SKM-1 (cell line): ENCODE results near the gene TNFSF15.

Source experiments
- DNase-seq: peaks from one replicate; lab custom pipeline; 2025; ENCODE audit not compliant: unreplicated experiment; lab: John Stamatoyannopoulos, UW

Gene TNFSF15

GRCh38 chr9:114825126-114825795 is 19.4 kb upstream of the TNFSF15 start:
- DNase-seq = no peak

DNA sequence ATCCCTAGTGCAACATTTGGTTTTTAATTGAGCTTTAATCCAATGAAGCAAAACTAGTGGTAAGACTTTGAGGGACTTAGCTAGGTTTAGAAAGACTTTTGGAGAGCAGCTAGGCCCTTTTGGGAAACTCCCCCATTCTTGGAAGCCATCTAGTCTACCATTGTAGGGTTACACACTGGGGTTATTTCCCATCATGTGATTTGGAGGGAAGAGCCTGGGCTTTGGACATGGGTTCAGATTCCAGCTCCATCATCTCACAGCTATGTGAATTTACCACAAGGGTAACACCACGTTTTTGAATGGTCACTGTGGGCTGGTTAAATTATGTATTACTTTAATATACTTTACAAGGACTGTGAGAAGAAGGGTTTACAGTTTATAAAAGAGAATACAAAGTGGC is 18.3 kb upstream of the TNFSF15 start:
- no peak for DNase-seq

- DNase-seq = no peak
Observed at GRCh38 chr9:114823441-114823840, 17.6 kb upstream of the TNFSF15 start.

DNA sequence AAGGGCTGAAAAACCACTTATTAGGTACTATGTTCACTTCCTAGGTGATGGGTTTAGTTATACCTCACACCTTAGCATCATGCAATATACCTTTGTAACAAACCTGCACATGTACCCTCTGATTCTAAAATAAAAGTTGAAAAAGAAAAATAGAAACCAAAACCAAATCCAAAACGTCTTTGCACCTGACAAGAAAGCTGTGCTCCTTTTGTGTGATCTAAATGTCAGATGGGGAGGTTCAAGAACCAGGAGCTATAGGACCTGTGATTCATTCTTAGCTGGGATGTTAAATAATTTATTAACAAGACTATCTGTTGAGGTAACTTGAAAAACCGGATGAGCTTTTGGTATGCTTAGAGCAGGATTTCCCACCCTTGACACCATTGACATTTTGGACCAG is 16.9 kb upstream of the TNFSF15 start:
- DNase-seq = no peak

DNA sequence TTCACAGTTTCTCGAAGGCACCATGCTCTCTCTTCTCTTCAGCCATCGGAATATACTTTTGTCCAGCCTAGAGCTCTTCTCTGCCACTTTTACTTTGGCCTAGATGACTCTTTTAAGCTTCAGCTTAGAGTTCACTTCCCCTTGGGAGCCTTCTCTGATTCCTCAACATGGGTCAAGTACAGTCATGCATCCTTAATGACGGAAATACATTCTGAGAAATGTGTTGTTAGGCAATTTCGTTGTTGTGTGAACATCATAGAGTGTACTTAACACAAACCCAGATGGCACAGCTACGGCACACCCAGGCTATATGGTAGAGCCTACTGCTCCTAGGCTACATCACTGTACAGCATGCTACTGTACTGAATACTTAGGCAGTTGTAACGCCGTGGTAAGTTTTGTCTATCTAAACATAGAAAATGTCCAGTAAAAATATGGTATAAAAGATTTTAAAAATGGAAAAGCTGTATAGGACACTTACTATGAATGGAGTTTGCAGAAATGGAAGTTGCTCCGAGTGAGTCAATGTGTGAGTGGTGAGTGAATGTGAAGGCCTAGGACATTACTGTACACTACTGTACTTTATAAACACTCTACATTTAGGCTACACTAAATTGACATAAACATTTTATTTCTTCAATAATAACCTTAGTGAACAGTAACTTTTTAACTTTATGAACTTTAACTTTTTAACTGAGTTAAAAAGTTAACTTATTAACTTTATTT is 15.1 kb upstream of the TNFSF15 start:
- DNase-seq = no peak

DNA sequence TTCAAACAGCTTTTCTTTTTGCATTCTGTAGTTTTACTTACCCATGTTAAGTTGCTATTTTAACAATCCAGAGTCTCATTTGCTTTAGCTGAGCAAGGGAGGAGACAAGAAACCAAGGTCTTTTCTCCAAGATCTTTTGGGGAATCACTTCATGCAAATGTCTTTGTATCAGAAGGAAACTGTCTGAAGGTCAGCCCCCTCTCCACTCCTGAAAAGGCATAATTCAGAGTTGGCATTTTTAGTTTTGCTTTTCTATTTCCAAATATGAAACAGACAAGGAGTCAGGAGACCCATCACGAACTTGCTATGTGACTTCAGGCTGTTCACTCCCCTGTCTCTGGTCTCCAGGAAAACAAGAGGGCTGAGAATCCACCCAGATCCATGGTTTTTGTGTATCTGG is 12.3 kb upstream of the TNFSF15 start:
- DNase-seq = no peak

DNA sequence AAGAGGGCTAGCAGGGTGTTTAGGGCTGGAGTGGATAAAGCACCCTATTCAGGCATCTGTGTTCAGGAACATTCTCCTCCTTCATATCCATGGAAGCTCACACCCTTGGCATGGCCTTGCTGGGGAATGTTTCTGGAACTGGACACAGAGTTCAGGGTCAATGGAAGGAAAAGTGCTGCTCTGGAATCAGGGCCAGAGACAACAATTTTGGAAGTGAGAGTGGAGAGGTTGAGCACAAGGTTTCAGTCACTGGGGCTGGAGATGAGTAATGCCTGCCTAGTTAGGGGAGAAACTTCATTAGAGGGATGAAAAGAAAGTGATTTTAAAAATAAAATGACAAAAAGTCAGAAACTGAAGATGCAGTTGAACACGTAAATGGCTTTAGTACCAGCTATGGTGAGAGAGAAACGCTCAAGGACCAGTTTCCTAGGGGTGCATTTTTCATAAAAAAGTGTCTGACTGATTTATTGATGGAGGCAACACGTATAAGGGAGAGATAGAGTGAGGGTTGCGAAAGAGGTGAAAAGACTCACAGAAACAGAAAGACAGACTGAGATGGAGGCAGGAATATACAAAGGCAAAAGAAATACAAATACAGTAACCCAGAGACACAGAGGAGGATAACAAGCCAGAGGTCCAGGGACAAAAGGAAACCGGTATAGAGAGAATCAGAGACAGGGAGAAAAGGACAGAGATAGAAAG is 8.0 kb upstream of the TNFSF15 start:
- no peak for DNase-seq

DNA sequence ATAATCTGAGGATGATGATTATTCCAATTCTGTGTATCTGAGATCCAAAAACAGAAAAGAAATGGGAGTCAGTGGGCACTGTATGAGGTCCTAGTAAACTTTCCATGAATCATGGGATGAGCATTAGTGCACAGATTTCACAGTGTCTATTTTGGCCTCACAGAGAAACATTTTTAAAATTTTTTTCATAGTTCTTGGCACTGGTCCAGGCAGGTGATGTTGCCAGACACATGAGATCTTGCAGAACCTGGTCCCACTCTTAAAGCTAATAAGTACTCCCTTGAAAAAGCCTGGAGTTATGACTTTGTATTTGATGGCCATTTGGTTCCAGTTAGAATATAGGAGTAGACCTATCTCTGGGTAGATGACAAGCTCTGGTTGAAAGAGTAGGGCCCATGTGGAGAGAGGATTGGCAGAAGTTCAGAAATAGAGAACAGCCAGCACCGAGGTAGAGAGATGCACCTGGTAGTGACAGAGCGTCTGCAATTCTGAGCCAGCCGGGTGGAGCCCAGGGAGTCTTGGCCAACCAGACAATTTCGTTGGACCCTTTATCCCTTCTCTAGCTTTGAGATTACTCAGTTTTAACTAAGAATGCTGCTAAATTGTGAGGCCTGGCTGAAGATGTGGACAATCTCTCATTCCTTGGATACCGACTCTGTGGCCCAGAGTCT is 6.3 kb upstream of the TNFSF15 start:
- no peak for DNase-seq

- DNase-seq = no peak
Observed at GRCh38 chr9:114811301-114811700, 5.5 kb upstream of the TNFSF15 start.

DNA sequence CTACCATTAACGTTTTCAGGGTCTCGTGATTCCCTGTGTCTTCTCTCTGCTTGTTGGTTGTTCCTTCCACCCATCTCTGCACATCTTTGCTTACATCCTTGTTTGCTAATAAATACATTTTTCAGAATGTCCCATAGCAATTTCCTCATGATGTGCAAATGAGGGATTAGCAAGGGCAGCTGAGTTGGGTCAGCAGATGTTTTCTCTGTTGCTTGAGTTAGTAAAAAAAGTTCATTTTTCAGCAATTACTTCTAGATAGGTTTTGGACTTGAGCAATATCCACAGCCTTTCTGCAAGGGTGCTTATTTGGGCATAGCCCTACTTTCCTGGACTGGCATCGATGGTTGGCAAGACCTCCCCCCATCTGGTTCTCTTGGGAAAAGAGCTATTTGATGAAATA is 4.8 kb upstream of the TNFSF15 start:
- DNase-seq = no peak

DNA sequence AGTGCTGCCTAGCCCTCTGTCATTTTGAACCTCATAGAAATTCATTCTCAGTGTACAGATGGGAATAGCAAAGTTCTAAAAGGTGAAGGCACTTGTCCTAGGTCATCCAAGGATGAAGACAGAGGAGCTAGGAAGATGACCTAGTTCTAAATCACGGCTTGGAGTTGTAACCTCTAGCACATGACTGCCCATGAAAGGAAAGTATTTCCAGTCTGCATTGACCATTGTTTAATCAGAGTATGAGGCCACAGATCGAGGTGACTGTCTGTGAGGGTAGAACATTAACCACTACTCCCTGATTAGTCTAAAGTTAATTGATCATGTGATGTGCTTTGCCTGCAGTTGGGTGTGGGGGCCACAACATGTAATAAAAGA is 674 bp upstream of the TNFSF15 start:
- DNase-seq = no peak

GRCh38 chr9:114804505-114804904 is 1.3 kb downstream of the TNFSF15 start:
- no peak for DNase-seq

DNA sequence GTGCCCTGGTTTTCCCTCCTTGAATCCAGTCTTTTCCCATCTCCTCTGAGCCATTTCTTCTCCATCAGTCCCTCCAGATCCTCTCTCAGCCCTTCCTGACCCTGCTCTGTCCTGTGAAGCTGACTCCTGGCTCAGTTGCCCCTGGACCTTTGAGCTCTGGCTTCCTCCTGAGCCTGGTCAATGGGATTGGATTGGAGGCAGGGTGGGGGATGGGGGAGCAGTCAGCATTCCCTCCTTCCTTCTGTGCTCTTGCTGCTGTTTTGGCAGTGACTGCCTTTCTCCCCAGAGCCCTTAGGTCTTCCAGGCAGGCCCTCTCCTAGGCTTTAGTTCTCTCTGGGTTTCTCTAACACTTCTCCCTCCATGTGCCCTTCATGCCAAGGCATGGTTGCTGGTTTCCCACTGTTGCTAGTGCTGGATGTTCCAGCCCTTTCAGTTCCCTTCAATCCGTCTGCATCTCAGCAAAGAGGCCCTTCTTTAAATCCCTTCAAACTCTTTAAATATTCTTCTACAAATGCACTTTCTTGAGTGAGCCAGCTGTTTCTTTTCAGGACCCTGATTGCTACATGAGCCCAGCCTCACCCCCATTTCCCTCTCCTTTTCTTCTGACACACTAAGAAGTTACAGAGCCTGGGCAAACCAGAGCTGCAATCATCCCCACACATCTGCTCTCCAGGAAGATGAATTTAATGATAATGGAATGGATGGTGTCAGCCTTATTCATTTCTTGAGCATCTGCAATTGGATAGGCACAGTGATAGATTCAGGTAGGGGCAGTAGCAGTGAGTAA is 2.2 kb downstream of the TNFSF15 start:
- DNase-seq = no peak

DNA sequence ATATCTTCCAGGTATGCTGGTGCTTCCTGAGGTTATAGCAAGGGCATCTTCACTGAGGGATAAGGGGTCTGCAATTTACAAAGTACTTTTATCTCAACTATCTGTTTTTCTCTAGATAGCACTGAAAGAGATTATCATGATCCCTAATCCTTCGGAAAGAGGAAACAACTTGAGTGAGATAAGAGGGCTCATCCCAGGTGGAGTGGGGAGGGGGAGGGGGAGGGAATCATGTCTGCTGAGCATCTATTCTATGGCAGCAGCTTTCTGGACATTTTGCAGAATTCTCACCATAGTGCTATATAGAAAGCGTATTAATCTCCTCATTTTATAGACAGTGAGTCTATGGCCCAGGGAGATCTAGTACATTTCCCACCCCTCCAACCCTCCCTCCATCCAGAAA is 5.9 kb downstream of the TNFSF15 start:
- no peak for DNase-seq

GRCh38 chr9:114799441-114799840 is 6.4 kb downstream of the TNFSF15 start:
- DNase-seq = no peak

- DNase-seq = no peak
Observed at GRCh38 chr9:114798780-114799427, 6.9 kb downstream of the TNFSF15 start.

GRCh38 chr9:114798101-114798500 is 7.7 kb downstream of the TNFSF15 start:
- no peak for DNase-seq

DNA sequence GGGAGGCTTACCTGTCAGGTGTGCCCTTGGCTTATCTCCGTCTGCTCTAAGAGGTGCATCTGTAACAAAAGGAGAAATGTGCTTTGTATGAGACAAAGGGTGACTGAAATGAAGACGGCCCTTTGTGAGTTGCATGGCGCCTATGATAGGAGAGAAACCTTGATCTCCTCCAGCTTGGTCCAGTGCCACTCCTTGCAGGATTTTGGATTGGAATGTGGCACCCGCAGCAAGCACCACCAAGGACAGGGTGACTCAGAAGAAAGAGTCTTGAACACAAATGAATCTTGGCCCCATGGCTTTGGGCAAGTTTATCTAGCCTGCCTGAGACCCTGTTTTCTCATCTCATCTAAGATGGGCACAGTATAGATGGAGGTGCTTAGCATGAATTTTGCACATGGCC is 13.4 kb downstream of the TNFSF15 start:
- no peak for DNase-seq

- no peak for DNase-seq
Observed at GRCh38 chr9:114791736-114792135, 14.1 kb downstream of the TNFSF15 start.

- DNase-seq = no peak
Observed at GRCh38 chr9:114791312-114791711, 14.5 kb downstream of the TNFSF15 start.
